Breast epithelium (tissue), 3 donors: ENCODE measurements around the gene CAPZA2.

Experiments used
- POLR2A ChIP-seq: fragments of 450-650 bp; IDR thresholded peaks from one replicate; pipeline ENCODE4 v1.6.1; 2016; ENCODE audit warnings: antibody characterized with exemption, mild to moderate bottlenecking, moderate library complexity
- POLR2AphosphoS5 ChIP-seq, 3 donors: sonication (generic); formaldehyde crosslinking; IDR thresholded peaks; one replicate each; pipeline ENCODE4 v1.6.1; 2017; ENCODE audit warnings: antibody characterized with exemption in 3 of 3
- TF ChIP-seq, protein P1 (sequence below), 3 donors: fragments of 450-650 bp; IDR thresholded peaks; one replicate each; pipeline ENCODE4 v1.5.1; 2016 to 2017; ENCODE audit warnings: antibody characterized with exemption in 3 of 3, mild to moderate bottlenecking in 3 of 3, moderate library complexity in 3 of 3

- TF ChIP-seq, protein P1, sequence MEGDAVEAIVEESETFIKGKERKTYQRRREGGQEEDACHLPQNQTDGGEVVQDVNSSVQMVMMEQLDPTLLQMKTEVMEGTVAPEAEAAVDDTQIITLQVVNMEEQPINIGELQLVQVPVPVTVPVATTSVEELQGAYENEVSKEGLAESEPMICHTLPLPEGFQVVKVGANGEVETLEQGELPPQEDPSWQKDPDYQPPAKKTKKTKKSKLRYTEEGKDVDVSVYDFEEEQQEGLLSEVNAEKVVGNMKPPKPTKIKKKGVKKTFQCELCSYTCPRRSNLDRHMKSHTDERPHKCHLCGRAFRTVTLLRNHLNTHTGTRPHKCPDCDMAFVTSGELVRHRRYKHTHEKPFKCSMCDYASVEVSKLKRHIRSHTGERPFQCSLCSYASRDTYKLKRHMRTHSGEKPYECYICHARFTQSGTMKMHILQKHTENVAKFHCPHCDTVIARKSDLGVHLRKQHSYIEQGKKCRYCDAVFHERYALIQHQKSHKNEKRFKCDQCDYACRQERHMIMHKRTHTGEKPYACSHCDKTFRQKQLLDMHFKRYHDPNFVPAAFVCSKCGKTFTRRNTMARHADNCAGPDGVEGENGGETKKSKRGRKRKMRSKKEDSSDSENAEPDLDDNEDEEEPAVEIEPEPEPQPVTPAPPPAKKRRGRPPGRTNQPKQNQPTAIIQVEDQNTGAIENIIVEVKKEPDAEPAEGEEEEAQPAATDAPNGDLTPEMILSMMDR (IDR thresholded peaks at IDR 0.05), result no peak
- no peak for TF ChIP-seq POLR2A
- TF ChIP-seq POLR2AphosphoS5 (IDR thresholded peaks at IDR 0.05), result no peak
These were observed 26.3 kb upstream of the CAPZA2 start for GRCh38 chr7:116836048-116836447.
